HG03378 (cell line): ENCODE data around the gene HCFC1R1.

Experiments used
- ATAC-seq: cut with Tn5 transposase; IDR thresholded peaks from one replicate; pipeline ENCODE4 v1.9.1; 2021; ENCODE audit warnings: mild to moderate bottlenecking, moderate library complexity; ENCODE audit not compliant: unreplicated experiment

Gene HCFC1R1

DNA sequence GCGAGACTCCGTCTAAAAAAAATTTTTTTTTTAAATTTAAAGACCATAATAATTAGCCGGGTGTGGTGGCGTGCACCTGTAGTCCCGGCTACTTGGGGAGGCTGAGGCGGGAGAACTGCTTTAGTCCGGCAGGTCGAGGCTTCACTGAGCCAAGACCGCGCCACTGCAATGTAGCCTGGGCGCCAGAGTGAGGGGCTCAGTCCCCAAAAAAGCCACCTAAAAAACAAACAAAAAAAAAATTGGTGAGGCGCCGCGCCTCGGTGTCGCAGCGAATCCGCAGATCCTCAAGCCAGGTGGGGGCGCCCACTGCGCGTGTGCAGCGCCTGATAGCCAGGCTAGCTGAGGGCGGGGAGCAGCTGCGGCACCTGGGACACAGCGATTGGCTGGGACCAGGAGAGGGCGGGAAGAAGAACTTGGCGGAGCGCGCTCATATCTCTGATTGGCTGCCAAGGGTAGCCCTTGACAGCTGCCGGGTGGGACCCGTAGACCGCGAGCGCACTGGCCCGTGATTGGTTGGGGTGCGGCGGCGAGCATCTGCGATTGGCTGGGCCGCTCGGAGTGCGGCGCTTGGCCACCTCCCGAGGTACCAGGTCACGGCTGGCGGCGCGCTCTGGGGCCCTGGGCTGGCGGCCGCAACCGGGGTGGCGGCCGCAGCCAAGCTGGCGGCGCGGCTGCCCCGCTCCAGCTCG, 20.0 kb downstream of the HCFC1R1 start:
- peak; percentile 96 for ATAC-seq

GRCh38 chr16:3001316-3001715, 22.4 kb downstream of the HCFC1R1 start:
- no peak for ATAC-seq

GRCh38 chr16:3000540-3000939, 23.2 kb downstream of the HCFC1R1 start:
- ATAC-seq = no peak

- ATAC-seq = no peak
Observed at GRCh38 chr16:2999929-3000328, 23.8 kb downstream of the HCFC1R1 start.

DNA sequence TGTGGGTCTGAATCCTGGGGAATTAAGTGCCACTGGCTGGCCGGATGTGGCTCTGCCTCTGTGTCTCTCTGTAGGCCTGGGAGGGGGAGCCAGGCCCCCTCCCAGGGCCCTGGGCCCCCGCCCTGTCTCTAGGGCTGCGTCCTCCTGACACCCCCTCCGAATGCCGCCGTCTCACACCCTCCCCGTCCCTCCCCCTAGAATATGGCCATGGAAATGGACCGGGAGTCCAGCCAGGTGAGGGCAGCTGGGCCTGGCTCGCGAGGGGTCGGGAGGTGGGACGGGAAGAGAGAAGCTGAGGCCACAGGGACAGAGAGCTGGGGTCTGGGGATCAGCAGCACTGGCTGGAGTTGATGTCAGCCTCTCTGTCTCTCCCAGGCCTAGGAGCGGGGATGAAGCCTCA, 27.4 kb downstream of the HCFC1R1 start:
- no peak for ATAC-seq

- no peak for ATAC-seq
Observed at GRCh38 chr16:2992383-2993081, 31.2 kb downstream of the HCFC1R1 start.

GRCh38 chr16:2991566-2992261, 32.0 kb downstream of the HCFC1R1 start:
- ATAC-seq = no peak

GRCh38 chr16:2990891-2991290, 32.9 kb downstream of the HCFC1R1 start:
- ATAC-seq = no peak

GRCh38 chr16:2988590-2989099, 35.1 kb downstream of the HCFC1R1 start:
- ATAC-seq = no peak

- ATAC-seq = no peak
Observed at GRCh38 chr16:2987833-2988232, 35.9 kb downstream of the HCFC1R1 start.

DNA sequence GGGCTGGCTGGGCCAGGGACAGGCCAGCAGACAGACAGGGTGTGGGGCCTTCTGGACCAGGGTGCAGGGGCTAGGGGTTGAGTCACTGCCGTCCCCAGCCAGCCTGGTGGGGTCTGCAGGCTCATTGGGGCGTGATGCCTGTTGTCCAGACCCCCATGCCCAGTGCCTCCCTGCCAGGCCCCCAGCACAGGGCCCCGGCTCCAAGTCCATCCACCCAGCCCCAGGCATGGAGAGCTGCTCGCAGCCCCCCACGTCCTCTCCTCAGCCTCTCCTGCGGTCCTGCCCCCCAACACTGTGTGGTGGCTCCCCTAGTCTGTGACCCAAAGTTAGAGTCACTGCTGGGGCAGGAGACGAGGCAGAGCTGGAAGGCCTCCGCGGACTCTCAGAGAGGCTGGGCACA, 36.5 kb downstream of the HCFC1R1 start:
- no peak for ATAC-seq

- ATAC-seq = no peak
Observed at GRCh38 chr16:2986623-2987188, 37.0 kb downstream of the HCFC1R1 start.

DNA sequence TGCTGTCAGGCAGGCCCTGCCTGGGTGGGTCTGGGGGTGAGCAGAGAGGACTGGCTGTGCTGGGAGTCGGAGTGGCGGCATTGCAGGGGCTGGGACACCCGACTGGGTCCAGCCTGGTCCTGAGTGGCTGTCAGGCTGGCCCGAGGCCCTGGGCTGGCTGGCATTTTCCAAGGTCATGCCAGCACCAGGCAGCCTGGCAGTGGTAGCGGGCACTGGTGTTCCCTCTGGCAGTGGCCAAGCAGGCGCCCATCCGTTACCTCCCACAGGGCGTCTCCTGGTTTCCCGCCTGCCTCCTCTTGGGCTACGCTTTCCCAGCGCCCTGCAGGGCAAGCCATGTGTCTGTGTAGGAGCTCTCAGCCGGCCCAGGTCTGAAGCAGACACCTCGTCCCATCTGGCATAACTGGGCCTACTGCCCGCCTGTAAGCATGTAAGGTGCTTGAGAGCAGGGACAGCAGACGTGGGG, 37.8 kb downstream of the HCFC1R1 start:
- no peak for ATAC-seq

GRCh38 chr16:2985462-2985861, 38.3 kb downstream of the HCFC1R1 start:
- ATAC-seq = no peak

- ATAC-seq = no peak
Observed at GRCh38 chr16:2983706-2984136, 40.0 kb downstream of the HCFC1R1 start.

DNA sequence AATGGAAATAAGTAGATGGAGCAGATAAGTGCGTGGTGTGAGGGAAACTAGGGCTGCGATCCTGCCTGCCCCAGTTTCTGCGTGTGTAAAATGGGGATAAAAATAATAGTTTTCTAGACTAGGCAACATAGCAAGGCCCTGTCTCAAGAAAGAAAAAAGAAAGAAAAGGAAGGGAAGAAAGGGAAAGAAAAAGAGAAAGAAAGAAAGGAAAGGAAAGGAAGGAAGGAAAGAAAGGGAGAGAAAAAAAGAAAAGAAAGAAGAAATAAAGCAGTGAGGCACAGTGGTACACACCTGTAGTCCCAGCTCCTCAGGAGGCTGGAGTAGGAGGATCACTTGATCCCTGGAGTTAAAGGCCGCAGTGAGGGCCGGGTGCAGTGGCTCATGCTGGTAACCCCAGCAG, 41.3 kb downstream of the HCFC1R1 start:
- ATAC-seq = no peak

DNA sequence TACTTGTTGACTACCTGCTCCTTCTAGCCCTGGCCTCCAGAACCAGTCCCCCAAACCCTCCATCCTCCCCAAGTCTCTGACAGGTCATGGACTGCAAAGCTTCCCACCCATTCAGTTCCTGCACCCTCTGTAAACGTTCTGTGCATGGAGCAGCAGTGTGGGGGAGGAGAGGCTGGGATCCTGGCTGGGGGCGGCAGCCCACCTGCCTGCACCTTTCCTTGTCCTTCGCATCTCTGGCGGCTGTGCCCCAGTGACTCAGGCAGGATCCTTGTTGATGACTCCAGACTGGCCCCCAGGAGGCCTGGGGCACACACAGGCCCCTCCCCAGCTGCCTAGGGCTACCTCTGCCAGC, 41.9 kb downstream of the HCFC1R1 start:
- ATAC-seq = no peak

DNA sequence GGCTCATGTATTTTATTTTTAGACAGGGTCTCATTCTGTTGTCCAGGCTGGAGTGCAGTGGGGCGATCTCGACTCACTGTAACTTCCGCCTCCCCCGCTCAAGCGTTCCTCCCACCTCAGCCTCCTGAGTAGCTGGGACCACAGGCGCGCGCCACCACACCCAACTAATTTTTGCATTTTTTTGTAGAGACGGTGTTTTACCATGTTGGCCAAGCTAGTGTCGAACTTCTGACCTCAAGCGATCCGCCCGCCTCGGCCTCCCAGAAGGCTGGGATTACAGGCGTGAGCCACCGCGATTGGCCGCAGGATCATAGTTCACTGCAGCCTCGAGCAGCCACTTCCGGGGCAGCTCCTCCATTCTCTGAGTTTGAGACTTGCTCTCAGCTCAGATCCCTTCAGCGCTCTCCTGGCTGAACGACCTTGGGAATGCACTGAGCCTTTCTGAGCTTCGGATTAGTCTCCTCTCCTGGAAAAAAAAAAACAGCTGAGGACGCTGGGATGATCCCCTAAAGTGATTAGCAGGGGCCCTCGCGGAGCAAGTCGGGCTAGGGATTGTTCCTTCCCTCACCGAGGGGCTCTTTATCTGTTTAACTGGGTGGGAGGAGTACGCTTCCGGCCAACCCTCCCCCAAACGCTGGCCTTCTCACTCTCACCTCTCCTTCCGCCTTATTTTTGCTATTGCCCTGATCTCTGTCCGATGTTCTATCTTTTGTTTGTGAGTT, 42.4 kb downstream of the HCFC1R1 start:
- ATAC-seq = no peak

DNA sequence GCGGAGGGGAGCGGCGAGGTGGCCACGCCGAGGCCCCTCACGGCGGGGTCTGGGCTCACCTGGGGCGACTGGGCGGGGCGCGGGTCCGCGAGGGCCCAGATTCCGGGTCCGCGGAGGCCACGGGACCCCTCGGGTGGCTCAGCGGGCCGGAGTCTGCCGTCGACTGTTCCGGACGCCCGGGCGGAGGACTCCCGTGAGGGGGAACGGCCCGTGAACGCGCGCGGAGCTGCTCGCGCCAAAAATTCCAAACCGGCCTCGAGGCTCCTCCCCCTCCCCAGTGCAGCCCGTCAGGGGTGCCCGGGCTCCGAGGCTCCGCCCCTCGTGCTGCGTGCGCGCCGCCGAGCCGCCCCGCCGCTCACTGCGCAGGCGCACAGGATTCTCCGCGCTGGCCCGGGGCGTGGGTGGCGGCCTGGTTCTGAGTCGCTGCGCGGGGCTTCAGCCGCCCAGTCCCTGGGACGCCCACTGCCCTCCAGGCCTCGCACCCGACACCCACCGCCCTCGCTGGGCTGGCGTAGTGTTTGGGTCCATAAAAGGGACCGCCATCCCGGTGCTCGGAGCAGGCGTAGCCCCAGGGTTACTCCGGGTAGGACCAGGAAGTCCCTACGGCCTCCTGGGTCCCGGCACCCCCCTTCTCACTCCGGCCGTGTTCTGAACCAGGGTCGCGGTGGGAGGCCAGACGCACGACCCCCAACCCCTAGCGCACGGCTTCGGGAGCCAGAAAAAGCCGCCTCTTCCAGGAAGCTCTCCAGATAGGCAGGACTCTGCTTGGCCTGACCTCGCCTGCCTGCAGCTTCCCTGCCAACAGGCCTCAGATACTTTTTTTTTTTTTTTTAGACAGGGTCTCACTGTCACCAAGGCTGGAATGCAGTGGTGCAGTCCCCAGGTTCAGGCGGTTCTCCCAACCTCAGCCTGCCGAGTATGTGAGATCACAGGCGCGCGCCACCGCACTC, 43.2 kb downstream of the HCFC1R1 start, which contains the start of gene PKMYT1:
PKMYT1 (minus strand) TSS at position 220 of the 950 bp plus-strand sequence. CDS start 789 bp downstream, outside the sequence.
- peak; percentile 53 for ATAC-seq
